Measurements from ENCODE around the gene NOSTRIN.

The NOSTRIN gene

DNA sequence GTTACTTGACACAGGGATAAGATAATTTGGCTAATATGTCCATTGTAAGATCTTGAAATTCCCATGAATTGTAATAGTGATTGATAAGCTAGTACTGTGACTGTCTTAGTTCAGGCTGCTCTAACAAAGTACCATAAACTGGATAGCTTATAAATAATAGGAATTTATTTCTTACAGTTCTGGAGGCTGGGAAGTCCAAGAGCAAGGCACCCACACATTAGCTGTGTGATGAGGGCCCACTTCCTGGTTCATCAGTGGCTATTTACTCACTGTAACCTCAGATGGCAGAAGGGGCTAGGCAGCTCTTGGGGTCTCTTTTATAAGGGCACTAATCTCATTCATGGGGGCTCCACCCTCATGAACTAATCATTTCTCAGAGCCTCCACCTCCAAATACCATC is 28.5 kb downstream of the NOSTRIN start:
- H3K36me3 ChIP-seq (replicated peaks; ENCODE audit: insufficient read depth, low read length), result no peaks in the 10 kb centered on the region

GRCh38 chr2:168831662-168832061 is 29.2 kb downstream of the NOSTRIN start:
- no peaks in the 10 kb centered on the region for H3K27me3 ChIP-seq (replicated peaks; ENCODE audit: insufficient read depth, low read length)
- TF ChIP-seq CTCF (IDR thresholded peaks at IDR 0.05; ENCODE audit: low read length) (no peak), EZH2phosphoT487 (IDR thresholded peaks at IDR 0.05; ENCODE audit: low read length) (no peak), EZH2 (optimal IDR thresholded peaks at IDR 0.05; ENCODE audit: low read depth, low read length) (no peak)
- DNase-seq, result no peak

More for the DNA sequence above, 28.5 kb downstream of the NOSTRIN start:
- TF ChIP-seq EZH2phosphoT487 (IDR thresholded peaks at IDR 0.05; ENCODE audit: low read length) (no peak), CTCF (IDR thresholded peaks at IDR 0.05; ENCODE audit: low read length) (no peak)
- H3F3A ChIP-seq (ENCODE audit: insufficient read depth, low read length), result no peaks in the 10 kb centered on the region
- H3K27me3 ChIP-seq (replicated peaks; ENCODE audit: insufficient read depth, low read length), result no peaks in the 10 kb centered on the region
- no peaks in the 10 kb centered on the region for H3K4me1 ChIP-seq (ENCODE audit: low read length)
- H3K79me2 ChIP-seq (ENCODE audit: low read length), result no peaks in the 10 kb centered on the region
- H3K4me2 ChIP-seq (ENCODE audit: low read depth, low read length), result no peak overlapping the region
- H3K9me2 ChIP-seq (replicated peaks; ENCODE audit: insufficient read depth, low read length), result no peaks in the 10 kb centered on the region
- H3K9me3 ChIP-seq (replicated peaks; ENCODE audit: insufficient read depth, low read length), result no peaks in the 10 kb centered on the region
- no peaks in the 10 kb centered on the region for H4K20me1 ChIP-seq (ENCODE audit: insufficient read depth, low read length)
- H2AFZ ChIP-seq (ENCODE audit: low read length), result no peak overlapping the region
- H3K4me3 ChIP-seq (ENCODE audit: low read length), result no peak overlapping the region
- no peak for DNase-seq
- no peak overlapping the region for H3K27ac ChIP-seq (ENCODE audit: low read length)
- H3K9ac ChIP-seq (ENCODE audit: low read length), result no peak overlapping the region

GRCh38 chr2:168835969-168836368 is 33.5 kb downstream of the NOSTRIN start:
- Histone ChIP-seq H3K9ac (ENCODE audit: low read length) (no peak overlapping the region), H3K4me3 (ENCODE audit: low read length) (no peak overlapping the region), H3K4me1 (ENCODE audit: low read length) (no peaks in the 10 kb centered on the region), H3K9me2 (replicated peaks; ENCODE audit: insufficient read depth, low read length) (no peaks in the 10 kb centered on the region), H4K20me1 (ENCODE audit: insufficient read depth, low read length) (no peaks in the 10 kb centered on the region), H3K27ac (ENCODE audit: low read length) (no peak overlapping the region), H3K36me3 (replicated peaks; ENCODE audit: insufficient read depth, low read length) (no peaks in the 10 kb centered on the region), H2AFZ (ENCODE audit: low read length) (no peak overlapping the region), H3K9me3 (replicated peaks; ENCODE audit: insufficient read depth, low read length) (no peaks in the 10 kb centered on the region), H3K79me2 (ENCODE audit: low read length) (no peaks in the 10 kb centered on the region), H3K4me2 (ENCODE audit: low read depth, low read length) (no peak overlapping the region), H3K27me3 (replicated peaks; ENCODE audit: insufficient read depth, low read length) (no peaks in the 10 kb centered on the region), H3F3A (ENCODE audit: insufficient read depth, low read length) (no peaks in the 10 kb centered on the region)
- TF ChIP-seq EZH2phosphoT487 (IDR thresholded peaks at IDR 0.05; ENCODE audit: low read length) (no peak), EZH2 (optimal IDR thresholded peaks at IDR 0.05; ENCODE audit: low read depth, low read length) (no peak), CTCF (IDR thresholded peaks at IDR 0.05; ENCODE audit: low read length) (no peak)
- no peak for DNase-seq

More at GRCh38 chr2:168831662-168832061, 29.2 kb downstream of the NOSTRIN start:
- H3F3A ChIP-seq (ENCODE audit: insufficient read depth, low read length), result no peaks in the 10 kb centered on the region
- H3K36me3 ChIP-seq (replicated peaks; ENCODE audit: insufficient read depth, low read length), result no peaks in the 10 kb centered on the region
- no peak overlapping the region for H3K27ac ChIP-seq (ENCODE audit: low read length)
- H3K4me1 ChIP-seq (ENCODE audit: low read length), result no peaks in the 10 kb centered on the region
- H2AFZ ChIP-seq (ENCODE audit: low read length), result no peak overlapping the region
- no peaks in the 10 kb centered on the region for H3K79me2 ChIP-seq (ENCODE audit: low read length)
- no peaks in the 10 kb centered on the region for H4K20me1 ChIP-seq (ENCODE audit: insufficient read depth, low read length)
- H3K9me2 ChIP-seq (replicated peaks; ENCODE audit: insufficient read depth, low read length), result no peaks in the 10 kb centered on the region
- no peak overlapping the region for H3K4me3 ChIP-seq (ENCODE audit: low read length)
- H3K9me3 ChIP-seq (replicated peaks; ENCODE audit: insufficient read depth, low read length), result no peaks in the 10 kb centered on the region
- no peak overlapping the region for H3K4me2 ChIP-seq (ENCODE audit: low read depth, low read length)
- H3K9ac ChIP-seq (ENCODE audit: low read length), result no peak overlapping the region

All from MM.1S (cell line).